ENCODE results near the gene PSAT1. TPM values are rescaled to one million over a fixed set of nuclear protein-coding genes. Genes with fewer than 3 reads are reported as not detected.

The PSAT1 gene
- total RNA-seq, 1 donor from 2014 or later: 357 TPM

DNA sequence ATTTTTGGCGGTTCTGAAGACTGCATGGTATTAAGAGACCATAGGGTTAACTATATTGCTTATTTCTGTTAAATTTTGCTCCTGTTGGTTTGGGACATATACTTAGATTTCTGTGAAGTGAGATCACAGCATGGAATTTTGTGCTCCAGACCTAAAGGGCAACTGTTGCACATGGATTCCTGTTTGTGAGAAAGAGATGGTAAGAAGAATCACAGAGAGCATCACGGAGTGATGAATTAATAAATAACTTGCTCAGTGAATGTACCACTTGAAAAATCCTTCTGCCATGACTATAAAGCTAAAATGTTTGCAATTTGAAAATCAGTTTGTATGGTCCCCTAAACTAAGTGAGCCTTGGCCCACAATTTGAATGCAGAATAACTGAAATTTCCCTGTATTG is 4.5 kb downstream of the PSAT1 start:
- Mint-ChIP-seq H3K9me3 (no peaks in the 10 kb centered on the region), H3K36me3 (peaks cover 41% of the 10 kb centered on the region), H3K4me1 (peaks cover 17% of the 10 kb centered on the region), H3K4me3 (no peak overlapping the region), H3K27me3 (ENCODE audit: insufficient read depth, low read depth) (peaks cover 3% of the 10 kb centered on the region), H3K27ac (no peak overlapping the region)
- TF ChIP-seq EZH2phosphoT487 (IDR thresholded peaks at IDR 0.05): no peak
- TF ChIP-seq EZH2 (IDR thresholded peaks at IDR 0.05): no peak
- no peak for TF ChIP-seq CTCF (IDR thresholded peaks at IDR 0.05)
- Histone ChIP-seq H3K4me3 (no peak overlapping the region), H3K36me3 (peaks cover 27% of the 10 kb centered on the region), H3K4me2 (no peak overlapping the region), H3K4me1 (no peaks in the 10 kb centered on the region), H3K9ac (no peak overlapping the region), H3K27ac (no peak overlapping the region), H3F3A (ENCODE audit: low read depth) (peaks cover 6% of the 10 kb centered on the region), H2AFZ (replicated peaks) (no peak overlapping the region), H4K20me1 (ENCODE audit: low read depth) (peaks cover 12% of the 10 kb centered on the region), H3K79me2 (ENCODE audit: low read depth) (peaks cover 87% of the 10 kb centered on the region), H3K9me3 (ENCODE audit: low read depth) (no peaks in the 10 kb centered on the region), H3K27me3 (no peaks in the 10 kb centered on the region)
- DNase-seq (ENCODE audit: low spot score): no peak

GRCh38 chr9:78303377-78304062 is 6.6 kb downstream of the PSAT1 start:
- Histone ChIP-seq H3F3A (ENCODE audit: low read depth) (peaks cover 4% of the 10 kb centered on the region), H3K9me3 (ENCODE audit: low read depth) (no peaks in the 10 kb centered on the region), H3K36me3 (peaks cover 27% of the 10 kb centered on the region), H2AFZ (replicated peaks) (no peak overlapping the region), H3K79me2 (ENCODE audit: low read depth) (peaks cover 88% of the 10 kb centered on the region), H3K4me2 (no peak overlapping the region), H4K20me1 (ENCODE audit: low read depth) (peaks cover 12% of the 10 kb centered on the region), H3K9ac (no peak overlapping the region), H3K4me1 (no peaks in the 10 kb centered on the region), H3K4me3 (no peak overlapping the region), H3K27ac (no peak overlapping the region), H3K27me3 (no peaks in the 10 kb centered on the region)
- H3K4me3 Mint-ChIP-seq: no peak overlapping the region
- no peaks in the 10 kb centered on the region for H3K27me3 Mint-ChIP-seq (ENCODE audit: insufficient read depth, low read depth)
- TF ChIP-seq EZH2 (IDR thresholded peaks at IDR 0.05) (no peak), CTCF (IDR thresholded peaks at IDR 0.05) (no peak)
- H3K9me3 Mint-ChIP-seq: no peaks in the 10 kb centered on the region
- H3K4me1 Mint-ChIP-seq: peaks cover 12% of the 10 kb centered on the region
- DNase-seq (ENCODE audit: low spot score): no peak
- H3K27ac Mint-ChIP-seq: no peak overlapping the region
- H3K36me3 Mint-ChIP-seq: peaks cover 53% of the 10 kb centered on the region

- Histone ChIP-seq H3K27me3 (no peaks in the 10 kb centered on the region), H3K9me3 (ENCODE audit: low read depth) (no peaks in the 10 kb centered on the region), H3K27ac (no peak overlapping the region), H3K9ac (no peak overlapping the region), H3K4me1 (no peaks in the 10 kb centered on the region), H2AFZ (replicated peaks) (no peak overlapping the region), H3K4me3 (no peak overlapping the region), H3K36me3 (peaks cover 27% of the 10 kb centered on the region), H3K4me2 (no peak overlapping the region), H3F3A (ENCODE audit: low read depth) (peaks cover 4% of the 10 kb centered on the region), H3K79me2 (ENCODE audit: low read depth) (peaks cover 80% of the 10 kb centered on the region), H4K20me1 (ENCODE audit: low read depth) (peaks cover 12% of the 10 kb centered on the region)
- Mint-ChIP-seq H3K4me3 (no peak overlapping the region), H3K4me1 (peaks cover 5% of the 10 kb centered on the region), H3K36me3 (peaks cover 49% of the 10 kb centered on the region), H3K9me3 (no peaks in the 10 kb centered on the region), H3K27ac (no peak overlapping the region), H3K27me3 (ENCODE audit: insufficient read depth, low read depth) (peaks cover 3% of the 10 kb centered on the region)
- DNase-seq (ENCODE audit: low spot score): no peak
- TF ChIP-seq CTCF (IDR thresholded peaks at IDR 0.05) (no peak), EZH2phosphoT487 (IDR thresholded peaks at IDR 0.05) (no peak), EZH2 (IDR thresholded peaks at IDR 0.05) (no peak)
Measured at GRCh38 chr9:78304357-78304756, 7.4 kb downstream of the PSAT1 start.
